AML-193 (cell line): ENCODE measurements around the gene FAM167B.

Source experiments
- DNase-seq, 2 experiments: peaks; one replicate each; lab custom pipeline; 2025; lab: John Stamatoyannopoulos, UW

Gene FAM167B

DNA sequence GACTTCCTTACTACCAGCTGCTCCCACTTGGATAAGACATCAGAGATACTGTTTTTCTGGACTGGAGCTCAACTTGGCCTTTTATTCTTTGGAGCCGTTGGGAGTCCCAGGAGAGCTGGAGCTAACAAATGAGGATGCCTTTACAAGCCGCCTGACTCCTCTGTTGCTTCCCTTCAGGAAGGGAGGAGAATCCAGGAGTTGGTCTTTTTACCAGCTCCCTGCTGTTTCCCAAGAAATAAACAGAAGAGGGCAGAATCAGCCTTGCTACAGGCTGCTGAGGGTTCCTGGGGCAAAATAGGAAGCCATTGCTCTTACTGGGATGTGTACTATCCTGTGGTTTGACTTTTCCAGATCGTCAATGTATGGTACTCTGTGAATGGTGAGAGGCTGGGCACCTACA is 23.3 kb upstream of the FAM167B start:
- no peak for DNase-seq

DNA sequence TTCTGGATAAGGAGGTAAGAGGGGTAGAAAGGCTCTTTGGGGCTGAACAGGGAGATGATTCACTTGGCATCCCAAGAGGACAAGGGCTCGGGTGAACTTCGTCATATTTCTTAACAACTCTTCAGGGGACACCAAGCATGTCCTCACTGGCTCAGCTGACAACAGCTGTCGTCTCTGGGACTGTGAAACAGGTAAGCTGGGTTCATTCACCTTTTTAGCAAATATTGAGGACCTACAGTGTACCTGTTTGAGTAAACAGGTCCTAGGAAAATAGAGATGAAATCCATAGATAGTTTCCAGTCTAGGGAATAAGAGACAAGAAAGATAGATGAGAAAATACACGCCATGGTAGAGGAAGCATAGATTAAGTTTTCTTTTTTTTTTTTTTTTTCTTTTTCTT is 22.7 kb upstream of the FAM167B start:
- DNase-seq, result no peak

- DNase-seq, result no peak
These were observed 18.3 kb upstream of the FAM167B start for GRCh38 chr1:32228771-32229170.

DNA sequence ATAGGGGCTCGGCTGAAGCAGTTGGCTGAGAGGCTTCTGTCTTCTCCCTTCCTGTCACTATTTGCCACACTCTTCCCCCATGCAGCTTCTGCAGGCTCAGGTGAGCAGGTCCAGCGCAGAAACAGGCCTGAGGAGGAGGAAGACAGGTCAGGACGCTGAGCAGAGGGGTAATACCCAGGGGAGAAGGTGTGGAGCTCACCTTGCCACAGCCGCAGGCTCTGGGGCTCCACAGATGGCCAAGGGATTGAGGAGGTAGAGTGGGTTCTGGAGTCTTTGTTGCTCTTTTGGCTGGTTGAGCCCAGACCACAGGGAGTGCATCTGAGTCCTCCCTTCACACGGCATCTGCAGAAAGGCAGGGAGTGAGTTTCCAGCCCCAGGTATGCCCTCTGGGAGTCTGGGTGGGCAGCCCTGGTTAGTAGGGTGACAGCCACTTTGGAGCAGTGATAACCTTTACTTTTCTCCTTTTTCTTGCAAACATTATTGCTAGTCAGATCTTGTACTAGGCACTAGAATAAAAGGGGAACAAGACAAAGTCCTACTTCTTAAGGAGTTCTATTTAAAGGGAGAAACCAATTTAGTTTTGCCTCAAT is 15.1 kb upstream of the FAM167B start:
- DNase-seq, result no peak

DNA sequence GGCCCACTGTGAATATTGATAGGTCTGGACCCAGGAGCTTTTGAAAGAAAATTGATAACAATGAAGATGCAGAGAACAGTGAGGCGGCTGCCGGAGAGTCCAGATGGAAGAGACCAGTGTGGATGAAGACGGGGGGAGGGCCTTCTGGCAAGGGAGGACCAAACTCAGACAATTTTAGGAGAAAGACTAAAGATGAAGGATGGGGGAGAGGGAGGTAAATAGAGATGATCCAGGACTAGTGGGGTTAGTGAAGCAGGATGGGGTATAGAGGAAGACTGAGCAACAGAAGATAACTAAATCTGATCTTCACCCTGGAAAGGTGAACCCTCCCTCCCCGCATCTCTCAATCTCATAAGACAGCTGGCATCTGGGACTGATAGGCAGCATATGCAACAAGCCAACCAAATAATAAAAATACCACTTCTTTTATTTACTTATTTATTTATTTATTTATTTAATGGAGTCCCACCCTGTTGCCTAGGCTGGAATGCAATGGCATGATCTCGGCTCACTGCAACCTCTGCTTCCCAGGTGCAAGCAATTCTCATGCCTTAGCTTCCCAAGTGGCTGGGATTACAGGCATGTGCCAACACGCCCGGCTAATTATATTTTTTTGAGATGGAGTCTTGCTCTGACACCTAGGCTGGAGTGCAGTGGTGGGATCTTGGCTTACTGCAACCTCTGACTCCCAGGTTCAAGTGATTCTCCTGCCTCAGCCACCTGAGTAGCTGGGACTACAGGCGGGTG is 14.3 kb upstream of the FAM167B start:
- DNase-seq, result no peak

- no peak for DNase-seq
These were observed 12.2 kb upstream of the FAM167B start for GRCh38 chr1:32234792-32235191.

DNA sequence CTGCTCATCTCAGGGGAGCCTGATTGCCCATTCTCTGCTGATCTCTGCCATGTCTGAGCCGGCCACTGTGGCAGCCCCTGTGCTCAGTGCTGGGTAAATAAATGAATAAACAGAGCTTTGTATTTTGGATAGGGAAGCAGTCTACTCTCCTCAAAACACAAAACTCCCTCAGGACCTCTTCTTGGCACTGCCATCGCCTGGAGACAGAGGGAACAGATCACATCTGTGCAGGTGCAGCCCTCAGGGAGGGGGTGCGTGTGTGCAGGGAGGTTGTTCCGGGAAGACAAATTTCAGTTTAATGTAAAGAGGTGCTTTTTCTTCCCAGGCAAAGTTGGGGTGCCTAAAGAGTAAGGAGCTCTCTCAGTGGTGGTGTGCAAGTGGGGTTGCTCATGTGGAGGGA is 7.7 kb upstream of the FAM167B start:
- DNase-seq, result no peak

- DNase-seq, result no peak
These were observed 7.3 kb upstream of the FAM167B start for GRCh38 chr1:32239790-32240139.

DNA sequence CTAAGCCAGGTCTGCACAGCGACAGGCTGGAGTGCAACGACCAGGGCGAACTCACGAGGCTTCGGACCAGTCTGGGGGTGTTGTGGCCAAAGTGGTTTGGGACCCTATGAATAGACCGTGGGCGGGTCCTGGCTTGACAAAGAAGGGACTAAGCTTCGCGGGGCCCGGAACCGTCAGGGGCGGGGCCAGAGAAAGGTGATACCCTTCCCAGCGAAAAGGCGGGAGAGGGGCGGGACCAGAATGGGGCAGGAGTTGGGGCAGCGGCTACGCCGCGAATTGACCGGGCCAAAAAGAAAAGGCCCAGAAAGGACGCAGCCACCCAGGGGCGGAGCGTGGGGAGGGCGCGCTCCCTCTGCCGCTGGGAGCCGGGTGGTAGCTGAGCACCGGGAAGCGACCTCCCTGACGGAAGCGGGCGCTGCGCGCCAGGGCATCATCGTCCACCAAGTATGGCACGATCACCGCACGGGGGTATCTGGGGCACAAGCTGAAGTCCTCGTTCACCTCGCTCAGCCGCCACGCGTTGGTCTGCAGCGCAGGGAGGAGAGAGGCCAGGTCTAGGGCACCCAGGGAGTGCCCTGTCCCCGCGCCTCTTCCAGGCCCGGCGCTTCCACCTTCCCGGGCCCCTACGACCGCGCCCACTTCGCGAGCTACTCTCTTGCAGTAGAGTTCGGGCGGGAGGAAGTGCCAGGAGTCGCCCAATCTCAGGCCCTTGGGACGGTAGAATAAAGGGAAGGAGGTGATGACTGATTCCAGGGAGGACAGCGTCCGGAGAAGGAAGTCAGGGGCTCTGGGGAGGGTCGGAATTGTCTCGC is 6.7 kb upstream of the FAM167B start:
- DNase-seq, result peak; percentile 42 to 49

- peak; percentile 8 to 17 for DNase-seq
These were observed 5.8 kb upstream of the FAM167B start for GRCh38 chr1:32241001-32241763.

DNA sequence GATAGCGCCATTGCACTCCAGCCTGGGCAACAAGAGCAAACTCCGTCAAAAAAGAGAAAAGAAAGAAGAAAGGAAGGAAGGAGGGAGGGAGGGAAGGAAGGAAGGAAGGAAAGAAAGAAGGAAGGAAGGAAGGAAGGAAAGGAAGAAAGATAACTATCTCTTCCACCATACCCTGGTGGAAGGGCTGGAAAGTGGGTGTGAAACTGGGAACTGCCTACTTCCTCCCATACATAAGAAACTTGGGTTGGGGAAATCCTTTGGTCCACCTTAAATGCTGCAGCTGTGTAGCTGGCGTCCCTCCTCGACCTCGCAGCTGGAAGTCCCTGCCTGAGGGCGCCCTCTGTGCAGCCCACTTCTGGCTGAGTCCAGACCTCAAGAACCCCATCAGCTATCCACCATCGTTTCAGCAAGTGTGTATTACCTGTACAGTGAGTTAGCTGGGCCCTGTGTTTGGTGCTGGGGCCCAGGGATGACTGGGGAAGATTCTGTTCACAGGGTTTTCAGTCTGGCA is 4.6 kb upstream of the FAM167B start:
- DNase-seq, result peak in 1 of 2 experiments; percentile 3

DNA sequence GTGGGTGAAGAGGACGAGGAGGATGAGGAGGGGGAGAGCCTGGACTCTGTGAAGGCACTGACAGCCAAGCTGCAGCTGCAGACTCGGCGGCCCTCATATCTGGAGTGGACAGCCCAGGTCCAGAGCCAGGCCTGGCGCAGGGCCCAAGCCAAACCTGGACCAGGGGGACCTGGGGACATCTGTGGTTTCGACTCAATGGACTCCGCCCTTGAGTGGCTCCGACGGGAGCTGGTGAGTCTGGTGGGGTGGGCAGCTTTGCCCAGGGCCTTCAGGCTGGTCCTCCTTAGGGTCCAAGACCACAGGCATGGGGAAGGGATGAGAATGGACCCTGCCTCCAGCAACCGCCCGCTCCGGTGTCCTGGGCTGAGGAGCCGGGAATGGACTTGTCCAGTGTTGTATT is 430 bp downstream of the FAM167B start:
- DNase-seq, result no peak

DNA sequence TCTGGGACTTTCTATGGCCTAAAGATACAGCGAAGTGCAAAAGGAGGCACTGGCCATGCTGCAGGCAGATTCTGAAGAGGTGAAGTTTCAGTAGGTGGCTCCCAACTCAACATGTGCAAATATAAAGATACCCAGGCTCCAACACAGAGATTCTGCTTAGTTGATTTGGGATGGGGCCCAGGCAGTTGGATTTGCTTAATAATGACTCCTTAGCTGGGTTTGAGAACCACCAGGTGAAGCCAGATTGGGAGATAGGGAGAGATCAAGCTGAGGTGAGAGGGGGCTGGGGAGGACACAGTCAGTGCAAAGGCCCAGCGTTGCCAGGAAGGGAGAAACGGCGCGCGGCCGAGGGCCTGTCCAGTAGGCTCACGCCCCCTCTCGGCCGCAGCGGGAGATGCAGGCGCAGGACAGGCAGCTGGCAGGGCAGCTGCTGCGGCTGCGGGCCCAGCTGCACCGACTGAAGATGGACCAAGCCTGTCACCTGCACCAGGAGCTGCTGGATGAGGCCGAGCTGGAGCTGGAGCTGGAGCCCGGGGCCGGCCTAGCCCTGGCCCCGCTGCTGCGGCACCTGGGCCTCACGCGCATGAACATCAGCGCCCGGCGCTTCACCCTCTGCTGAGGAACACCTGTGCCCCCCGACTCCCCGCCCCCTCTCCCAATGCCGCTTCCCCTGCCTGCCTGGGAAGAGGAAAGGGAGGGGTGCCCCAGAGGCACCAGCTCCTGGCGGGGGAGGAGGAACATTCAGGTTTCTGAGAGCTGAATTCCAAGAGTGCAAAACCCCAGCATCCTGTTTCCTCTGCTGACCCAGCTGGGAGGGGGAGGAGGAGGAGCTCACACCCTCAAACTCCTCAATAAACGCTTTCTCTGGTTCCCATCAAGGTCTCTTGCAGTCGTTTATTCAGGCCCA is 1.2 kb downstream of the FAM167B start:
- DNase-seq, result peak; percentile 41 to 55

- DNase-seq, result no peak
These were observed 3.0 kb downstream of the FAM167B start for GRCh38 chr1:32249831-32250525.

GRCh38 chr1:32250893-32251716 is 4.1 kb downstream of the FAM167B start, which contains the start of gene LCK:
TSS of gene LCK (plus strand) at chr1:32251265. CDS start at chr1:32274330, 23,065 bp downstream.
- DNase-seq, result no peak

DNA sequence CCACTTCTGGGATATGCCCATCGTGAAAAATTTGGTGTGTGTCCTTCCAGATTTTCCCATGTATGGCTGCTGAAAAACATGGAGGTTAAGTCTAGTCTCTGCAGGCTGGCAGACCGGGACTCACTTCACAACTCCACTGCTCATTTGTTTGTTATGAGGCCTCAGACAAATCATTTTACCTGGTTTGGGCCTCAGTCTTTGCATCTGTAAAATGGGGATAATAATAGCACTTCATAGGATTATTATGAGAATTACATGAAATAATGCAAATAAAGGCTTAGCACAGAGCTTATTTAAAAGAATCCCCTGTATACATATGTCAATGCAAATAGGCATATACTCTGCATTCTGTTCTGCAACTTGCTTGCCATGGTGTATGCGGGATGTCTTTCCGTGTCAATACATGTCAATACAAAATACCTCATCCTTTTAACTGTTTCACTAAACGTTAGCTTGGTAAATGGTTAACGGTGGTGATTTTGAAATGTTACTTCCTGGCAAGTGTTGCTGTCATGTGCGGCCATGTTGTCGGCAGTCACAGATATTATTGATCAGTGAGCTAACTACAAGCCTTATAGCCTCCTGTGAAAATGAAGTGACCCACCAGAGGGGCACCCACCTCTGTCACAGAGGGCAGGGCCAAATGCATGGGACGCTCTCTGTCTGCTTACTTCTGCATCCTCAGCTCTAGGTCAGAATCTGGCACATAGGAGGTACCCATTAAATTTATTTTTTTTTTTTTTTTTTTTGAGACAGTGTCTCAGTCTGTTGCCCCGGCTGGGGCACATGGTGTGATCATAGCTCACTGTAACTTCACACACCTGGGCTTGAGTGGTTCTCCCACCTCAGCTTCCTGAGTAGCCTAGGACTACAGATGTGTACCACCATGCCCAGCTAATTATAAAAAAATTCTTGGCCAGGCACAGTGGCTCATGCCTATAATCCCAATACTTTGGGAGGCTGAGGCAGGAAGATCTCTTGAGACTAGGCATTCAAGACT is 8.3 kb downstream of the FAM167B start:
- no peak for DNase-seq

GRCh38 chr1:32256473-32257226 is 9.6 kb downstream of the FAM167B start:
- DNase-seq, result no peak

GRCh38 chr1:32257227-32257508 is 10.1 kb downstream of the FAM167B start:
- DNase-seq, result no peak
